ENCODE results near the gene WDR3. TPM values are rescaled to one million over a fixed set of nuclear protein-coding genes. Genes with fewer than 3 reads are reported as not detected.

WDR3 gene
- total RNA-seq, 1 donor from 2014 or later: 11.7 TPM

DNA sequence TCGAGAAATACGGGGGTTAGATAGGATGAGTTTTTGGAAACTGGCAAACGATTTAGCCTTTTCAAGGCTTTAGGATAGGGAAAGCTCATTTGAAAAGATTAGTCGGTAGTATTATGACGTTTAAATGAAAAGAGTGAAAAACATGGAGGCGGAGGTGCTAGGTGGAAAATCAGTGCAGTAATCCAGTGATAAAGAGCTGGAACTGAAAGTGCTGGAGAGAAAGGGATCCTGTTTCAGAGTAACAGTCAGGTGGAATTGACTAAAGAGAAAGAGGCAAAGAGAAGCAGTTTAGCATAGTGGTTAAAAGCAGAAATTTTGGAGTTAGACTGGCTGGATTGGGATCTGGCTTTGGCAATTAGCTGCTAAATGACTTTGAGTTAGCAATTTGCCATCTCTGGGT lies 945 bp downstream of the WDR3 start:
- ATAC-seq (no peak), DNase-seq (ENCODE audit: missing footprints) (no peak)
- intact Hi-C loops (cut with DNase I): no loop called here

DNA sequence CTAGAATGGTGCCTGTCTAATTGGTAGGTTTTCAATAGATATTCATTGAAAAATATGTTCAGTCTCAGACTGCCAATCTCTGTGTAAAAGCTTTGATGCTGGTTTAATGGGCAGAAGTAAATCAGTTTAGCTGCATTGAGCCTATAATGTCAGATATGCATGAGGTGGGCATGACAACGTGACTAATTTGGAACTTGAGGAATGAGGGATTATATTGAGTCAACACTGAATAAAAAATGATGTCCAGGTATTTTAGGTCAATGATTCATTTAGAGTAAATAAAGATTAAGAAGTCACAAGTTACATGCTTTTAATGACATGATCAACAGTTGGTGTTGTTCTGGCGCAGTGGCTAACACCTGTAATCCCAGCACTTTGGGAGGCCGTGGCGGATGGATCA lies 3.0 kb downstream of the WDR3 start:
- ATAC-seq (no peak), DNase-seq (ENCODE audit: missing footprints) (no peak)
- intact Hi-C loops (cut with DNase I): no loop called here

- no peak for ATAC-seq
- intact Hi-C loops (cut with DNase I): no loop called here
- no peak for DNase-seq (ENCODE audit: missing footprints)
These were observed 4.2 kb downstream of the WDR3 start for GRCh38 chr1:117933769-117934168.

GRCh38 chr1:117942293-117942692 lies 12.8 kb downstream of the WDR3 start:
- no peak for DNase-seq (ENCODE audit: missing footprints)
- no peak for ATAC-seq
- intact Hi-C loops (cut with DNase I): no loop called here

- intact Hi-C loops (cut with DNase I): no loop called here
- ATAC-seq (no peak), DNase-seq (ENCODE audit: missing footprints) (no peak)
These were observed 22.8 kb downstream of the WDR3 start for GRCh38 chr1:117952386-117952785.

- intact Hi-C loops (cut with DNase I): no loop called here
- no peak for ATAC-seq
These were observed 29.8 kb downstream of the WDR3 start for GRCh38 chr1:117959364-117959763.

GRCh38 chr1:117964290-117965038 lies 34.9 kb downstream of the WDR3 start:
- no peak for DNase-seq (ENCODE audit: missing footprints)
- ATAC-seq: no peak
- intact Hi-C loops (cut with DNase I): no loop called here

More at GRCh38 chr1:117959364-117959763, 29.8 kb downstream of the WDR3 start:
- no peak for DNase-seq (ENCODE audit: missing footprints)

- no peak for ATAC-seq
- DNase-seq (ENCODE audit: missing footprints): no peak
- intact Hi-C loops (cut with DNase I): no loop called here
These were observed 37.9 kb downstream of the WDR3 start for GRCh38 chr1:117967477-117967876.

GRCh38 chr1:117967881-117968280 lies 38.3 kb downstream of the WDR3 start:
- no peak for ATAC-seq
- intact Hi-C loops (cut with DNase I): no loop called here
- no peak for DNase-seq (ENCODE audit: missing footprints)

GRCh38 chr1:117970252-117970651 lies 40.7 kb downstream of the WDR3 start:
- DNase-seq (ENCODE audit: missing footprints) (no peak), ATAC-seq (no peak)
- intact Hi-C loops (cut with DNase I): no loop called here

DNA sequence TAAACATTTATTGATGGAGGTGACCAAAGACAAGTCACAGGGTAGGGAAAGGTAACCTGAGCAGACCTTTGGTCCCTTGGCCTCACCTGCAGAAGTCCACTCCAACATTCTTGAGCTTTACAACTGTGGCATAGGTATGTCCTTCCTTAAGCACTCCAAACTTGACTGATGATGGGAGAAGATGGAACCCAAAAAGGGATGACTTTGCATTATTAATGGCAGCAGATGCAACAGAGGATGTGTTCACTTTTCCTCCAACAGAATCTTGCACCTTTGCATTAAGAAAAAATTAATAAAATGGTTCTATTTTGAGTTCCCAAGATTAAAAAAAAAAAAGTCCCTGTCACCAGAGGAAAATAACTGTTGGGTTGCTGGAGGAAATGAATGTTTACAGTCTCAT lies 42.2 kb downstream of the WDR3 start:
- intact Hi-C loops (cut with DNase I): no loop called here
- no peak for DNase-seq (ENCODE audit: missing footprints)
- ATAC-seq: no peak

- ATAC-seq: no peak
These were observed 46.8 kb downstream of the WDR3 start for GRCh38 chr1:117976381-117976780.

GRCh38 chr1:117981455-117982192 lies 52.1 kb downstream of the WDR3 start:
- intact Hi-C loops (cut with DNase I): no loop called here
- ATAC-seq (no peak), DNase-seq (ENCODE audit: missing footprints) (no peak)

More at GRCh38 chr1:117976381-117976780, 46.8 kb downstream of the WDR3 start:
- intact Hi-C loops (cut with DNase I): no loop called here
- no peak for DNase-seq (ENCODE audit: missing footprints)

DNA sequence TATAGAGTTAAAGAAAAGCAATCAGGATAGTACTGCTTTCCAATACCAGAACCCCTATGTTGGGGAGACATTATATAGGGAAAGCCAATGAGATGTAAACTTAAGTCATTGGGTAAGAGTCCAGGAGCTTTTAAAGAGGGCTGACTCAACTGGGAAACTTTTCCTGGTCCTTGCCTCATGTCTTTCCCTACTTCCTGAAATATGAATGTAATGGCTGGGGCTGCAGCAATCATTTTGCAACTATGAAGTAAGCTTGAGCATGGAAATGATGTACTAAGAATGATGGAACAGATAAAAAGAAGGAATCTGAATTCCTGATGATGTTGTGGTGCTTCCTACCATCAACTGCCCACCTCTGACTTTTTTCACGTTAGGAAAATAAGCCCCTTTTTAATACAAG lies 55.7 kb downstream of the WDR3 start:
- intact Hi-C loops (cut with DNase I): no loop called here
- ATAC-seq (no peak), DNase-seq (ENCODE audit: missing footprints) (no peak)

- DNase-seq (ENCODE audit: missing footprints) (no peak), ATAC-seq (no peak)
- intact Hi-C loops (cut with DNase I): no loop called here
These were observed 56.4 kb downstream of the WDR3 start for GRCh38 chr1:117985973-117986372.

GRCh38 chr1:118004312-118004711 lies 74.8 kb downstream of the WDR3 start:
- intact Hi-C loops (cut with DNase I): no loop called here
- DNase-seq (ENCODE audit: missing footprints) (no peak), ATAC-seq (no peak)

DNA sequence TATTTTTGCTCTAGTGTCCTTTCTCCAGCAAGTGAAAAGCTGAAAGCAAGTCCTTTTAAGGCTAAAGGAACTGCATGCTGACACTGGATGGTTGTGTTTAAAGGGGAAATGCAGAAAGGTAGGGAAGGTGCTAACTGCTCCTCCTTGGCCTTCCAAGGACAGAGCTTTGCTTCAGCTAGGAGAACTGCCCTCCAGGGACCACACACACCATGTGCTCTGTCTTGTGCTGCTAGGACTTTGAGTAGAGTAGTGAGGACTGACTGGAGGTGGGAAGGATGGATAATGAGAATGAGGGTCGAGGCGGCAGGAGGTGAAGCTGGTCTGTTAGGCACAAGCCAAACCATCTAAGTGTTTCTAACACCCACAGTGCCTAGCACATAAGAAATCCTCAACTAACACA lies 77.9 kb downstream of the WDR3 start:
- no peak for DNase-seq (ENCODE audit: missing footprints)
- intact Hi-C loops (cut with DNase I): no loop called here
- no peak for ATAC-seq

- no peak for DNase-seq (ENCODE audit: missing footprints)
- intact Hi-C loops (cut with DNase I): no loop called here
- no peak for ATAC-seq
These were observed 78.5 kb downstream of the WDR3 start for GRCh38 chr1:118008011-118008410.

DNA sequence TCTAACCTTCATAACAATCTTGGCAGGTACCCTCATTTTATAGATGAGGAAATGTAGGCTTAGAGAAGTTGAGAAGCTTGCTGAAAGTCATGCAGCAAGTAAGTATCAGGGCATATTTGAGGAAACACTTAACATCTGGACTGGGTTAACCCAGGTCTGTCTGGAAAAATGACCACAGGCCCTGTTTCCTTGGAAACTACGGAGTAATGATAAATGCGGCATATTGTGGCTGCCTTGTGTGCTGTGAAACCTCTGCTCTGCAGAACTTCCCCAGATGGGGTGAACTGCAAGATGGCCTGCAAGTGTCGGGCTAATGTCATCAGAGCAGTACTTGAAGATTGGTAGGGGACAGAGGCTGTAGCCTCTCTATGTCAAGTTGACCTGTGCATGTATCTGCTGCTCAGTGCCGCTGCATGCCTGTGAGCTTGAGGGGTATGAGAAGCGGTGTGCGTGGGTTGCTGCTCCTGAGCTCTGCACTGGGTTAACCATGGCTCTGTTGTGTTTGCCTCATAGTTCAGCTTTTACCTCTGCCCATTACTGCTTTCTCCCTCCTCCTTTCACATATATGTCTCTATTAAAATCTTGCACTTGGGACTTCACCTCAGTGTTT lies 83.1 kb downstream of the WDR3 start:
- ATAC-seq: no peak
- intact Hi-C loops (cut with DNase I): no loop called here

DNA sequence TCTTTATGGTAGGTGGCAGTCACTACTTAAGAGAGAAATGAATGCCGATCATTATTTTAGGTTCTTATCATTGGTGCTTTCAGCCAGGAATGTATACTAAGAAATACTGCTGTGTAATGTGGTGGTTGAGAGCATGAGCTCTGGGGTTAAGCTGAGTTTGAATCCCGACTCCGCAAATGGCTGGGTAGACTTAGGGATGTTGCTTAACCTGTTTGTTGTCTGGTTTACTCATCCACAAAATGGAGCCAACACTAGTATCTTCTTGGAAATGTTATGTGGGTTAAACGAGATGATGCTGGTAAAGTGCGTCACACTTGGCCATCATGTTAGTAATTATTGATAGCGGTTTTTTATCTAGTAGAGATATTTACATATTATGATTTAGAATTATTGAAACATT lies 83.8 kb downstream of the WDR3 start:
- DNase-seq (ENCODE audit: missing footprints) (no peak), ATAC-seq (no peak)
- intact Hi-C loops (cut with DNase I): no loop called here

More for the DNA sequence above, 83.1 kb downstream of the WDR3 start:
- DNase-seq (ENCODE audit: missing footprints): no peak
